DLD1 (cell line): ENCODE results near the gene CISH.

Experiments
- in situ Hi-C: cut with HindIII; loops from 2 replicates; pipeline ENCODE4 v1.10.0; 2017; ENCODE audit warnings: low sequenced_read_pairs

Gene CISH, protein sequence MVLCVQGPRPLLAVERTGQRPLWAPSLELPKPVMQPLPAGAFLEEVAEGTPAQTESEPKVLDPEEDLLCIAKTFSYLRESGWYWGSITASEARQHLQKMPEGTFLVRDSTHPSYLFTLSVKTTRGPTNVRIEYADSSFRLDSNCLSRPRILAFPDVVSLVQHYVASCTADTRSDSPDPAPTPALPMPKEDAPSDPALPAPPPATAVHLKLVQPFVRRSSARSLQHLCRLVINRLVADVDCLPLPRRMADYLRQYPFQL

DNA sequence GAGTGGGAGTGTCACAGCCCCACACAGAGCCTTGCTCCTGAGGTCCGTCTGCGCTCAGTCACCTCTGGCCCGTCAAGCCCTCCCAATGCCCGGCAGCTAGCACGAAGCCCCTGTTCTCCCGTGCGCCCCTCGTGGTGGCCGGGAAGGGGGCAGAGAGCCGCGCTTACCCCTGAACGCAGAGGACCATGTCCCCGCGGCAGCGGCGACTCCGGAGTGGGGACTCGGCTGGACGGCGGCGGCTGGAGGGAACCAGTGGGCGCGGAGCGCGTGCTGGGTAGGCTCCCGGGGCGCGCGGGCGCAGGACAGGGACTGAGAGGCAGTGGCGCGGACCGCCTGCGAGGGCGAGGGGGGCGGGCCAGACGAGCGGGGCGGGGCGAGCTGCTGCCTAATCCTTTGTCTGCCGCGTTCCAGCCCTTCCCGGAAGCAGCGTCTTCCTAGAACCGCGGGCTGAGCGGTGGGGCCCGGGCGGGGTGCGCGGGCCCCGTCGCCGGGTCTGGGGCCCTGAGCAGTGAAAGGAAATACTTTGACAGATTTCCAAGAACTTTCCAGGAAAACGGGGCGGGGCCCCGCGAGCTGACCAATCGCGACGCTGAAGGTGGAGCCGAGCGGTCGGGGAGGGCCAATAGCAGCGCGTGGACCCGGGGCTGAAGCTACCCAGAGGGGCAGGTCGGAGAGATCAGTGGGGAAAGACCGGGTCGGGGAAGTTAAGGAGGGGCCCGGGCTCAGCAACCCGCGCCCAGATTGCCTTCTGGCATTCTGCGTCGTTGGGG is at the start of gene CISH:
TSS of gene CISH (minus strand) at position 311 of the 770 bp plus-strand sequence. CDS start at position 187, 124 bp downstream.
- in situ Hi-C loops = no loop called here

DNA sequence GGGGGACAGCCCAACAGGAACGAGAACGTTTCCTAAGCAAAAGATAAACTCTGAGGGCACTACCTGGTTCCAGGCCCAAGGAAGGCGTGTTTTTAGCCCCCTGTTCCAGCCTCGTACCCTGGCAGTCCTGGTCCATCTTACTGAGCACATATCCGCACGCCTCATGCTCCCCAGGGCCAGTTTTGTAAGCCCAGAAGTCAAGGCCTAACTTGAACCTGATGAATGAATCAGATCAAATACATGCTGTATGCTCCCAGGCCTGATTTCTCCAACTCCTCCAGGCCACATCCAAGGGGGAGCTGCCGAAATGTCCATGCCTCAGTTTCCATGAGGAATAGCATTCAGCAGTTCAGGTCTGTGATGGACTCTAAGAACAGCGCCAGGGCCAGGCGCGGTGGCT is 48.8 kb upstream of the CISH start:
- in situ Hi-C loops = no loop called here

DNA sequence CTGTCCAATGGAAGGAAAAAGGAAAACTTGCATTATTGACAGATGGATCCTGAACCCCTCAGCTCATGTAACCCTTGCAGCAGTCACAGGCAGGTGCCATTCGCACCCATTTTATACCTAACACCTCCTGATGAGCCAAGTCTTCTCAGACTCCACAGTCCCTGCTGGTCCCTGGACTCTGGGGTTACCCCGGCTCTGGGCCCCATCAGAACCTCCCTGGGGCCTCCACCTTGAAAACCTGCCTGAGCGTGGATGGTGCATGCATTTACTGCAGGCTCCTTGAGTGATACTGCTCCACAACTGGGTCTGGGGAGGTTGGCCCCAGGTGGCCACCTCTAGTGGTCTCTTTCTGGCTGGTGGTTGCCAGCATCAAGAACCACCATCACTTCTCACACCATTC is 47.3 kb upstream of the CISH start:
- in situ Hi-C loops = no loop called here

DNA sequence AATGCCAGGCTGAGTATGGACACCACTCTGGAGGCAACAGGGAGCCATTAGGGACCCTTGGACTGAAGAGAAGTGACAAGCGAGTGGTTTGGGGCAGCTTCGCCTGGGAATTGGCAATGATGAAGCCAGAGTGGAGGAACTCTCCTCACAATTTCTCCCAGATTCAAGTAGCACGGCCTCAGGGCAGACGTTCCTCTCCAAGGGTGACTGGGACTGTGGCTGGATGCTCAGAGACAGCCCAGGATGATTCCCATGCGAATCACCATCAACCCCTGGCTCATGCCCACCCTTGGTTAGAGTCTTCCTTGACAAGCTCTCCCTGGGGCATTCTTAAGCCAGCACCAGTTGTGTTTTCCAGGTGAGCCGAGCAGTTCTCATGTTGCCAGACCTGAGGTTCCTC is 46.8 kb upstream of the CISH start:
- in situ Hi-C loops = no loop called here

DNA sequence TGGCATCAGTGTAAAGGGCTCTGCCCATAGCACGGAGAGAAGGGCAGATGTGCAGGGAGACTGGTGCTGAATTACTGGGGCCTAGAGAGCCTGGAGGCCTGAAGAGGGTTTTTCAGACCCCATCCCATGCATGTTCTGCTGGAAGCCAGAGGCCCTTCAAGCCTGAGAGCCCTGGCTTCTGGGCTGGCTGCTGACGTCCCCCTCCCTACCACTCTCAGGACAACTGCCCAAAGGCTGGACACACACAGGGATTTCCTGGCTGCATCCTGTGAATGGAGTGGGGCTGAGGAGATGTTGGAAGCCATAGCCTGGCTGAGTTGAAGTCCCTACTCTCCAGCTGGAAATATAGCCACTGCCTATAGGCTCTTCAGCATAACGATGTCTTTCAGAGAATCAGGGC is 46.2 kb upstream of the CISH start:
- in situ Hi-C loops = no loop called here

DNA sequence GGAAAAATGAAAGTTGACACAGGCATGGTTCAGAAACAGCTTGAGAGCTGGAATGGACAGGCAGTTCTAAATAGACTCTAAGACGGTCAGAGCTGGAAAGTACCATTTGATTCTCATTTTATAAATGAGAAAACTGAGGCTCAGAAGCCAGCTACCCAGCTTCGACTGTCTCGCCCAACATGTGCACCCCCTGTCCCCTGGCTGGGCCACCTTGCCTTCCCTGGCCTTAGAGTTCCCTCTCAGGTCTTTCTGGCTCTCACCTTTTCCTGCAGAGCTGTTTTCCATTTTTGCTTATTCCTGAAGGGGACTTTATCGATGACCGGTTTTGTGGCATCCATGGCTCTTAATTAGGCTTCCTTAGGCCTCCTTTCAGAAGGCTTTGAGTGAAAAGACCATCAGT is 45.8 kb upstream of the CISH start:
- in situ Hi-C loops = no loop called here

DNA sequence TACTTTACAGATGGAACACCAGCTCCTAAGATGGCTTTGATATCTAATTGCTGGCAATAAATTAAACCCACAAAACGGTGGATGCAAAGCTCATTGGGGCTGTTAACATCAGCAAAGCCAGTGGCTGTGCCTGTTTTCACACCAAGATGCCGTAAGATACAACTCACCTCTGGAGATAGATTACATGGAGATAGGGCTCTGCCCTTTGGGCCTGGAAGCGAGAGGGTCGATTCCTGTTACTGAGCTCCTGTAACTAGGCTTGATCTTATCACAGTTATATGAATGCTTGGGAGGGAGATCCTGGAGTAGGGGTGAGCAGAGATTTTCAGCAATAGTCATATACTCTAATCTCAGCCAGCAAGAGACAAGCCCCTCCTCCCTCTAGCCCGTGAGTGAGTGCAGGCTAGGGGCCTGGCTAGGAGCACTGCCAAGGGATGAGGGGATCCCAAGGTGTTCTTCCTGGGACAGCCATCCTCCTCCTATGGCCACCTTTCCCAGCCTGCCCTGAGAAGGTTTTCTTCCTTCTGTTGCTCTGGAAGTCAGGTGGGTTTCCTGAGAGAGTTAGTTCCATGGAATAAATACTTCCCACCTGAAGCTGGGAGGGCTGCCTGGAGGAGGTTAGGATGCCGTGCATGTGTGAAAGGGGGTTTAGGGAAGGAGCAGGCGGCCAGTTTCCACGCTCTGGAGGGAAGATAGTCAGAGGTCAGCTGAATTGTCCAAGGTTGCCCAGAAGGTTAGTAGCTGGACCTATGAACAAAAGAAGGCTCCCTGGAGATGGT is 45.0 kb upstream of the CISH start:
- in situ Hi-C loops = no loop called here

DNA sequence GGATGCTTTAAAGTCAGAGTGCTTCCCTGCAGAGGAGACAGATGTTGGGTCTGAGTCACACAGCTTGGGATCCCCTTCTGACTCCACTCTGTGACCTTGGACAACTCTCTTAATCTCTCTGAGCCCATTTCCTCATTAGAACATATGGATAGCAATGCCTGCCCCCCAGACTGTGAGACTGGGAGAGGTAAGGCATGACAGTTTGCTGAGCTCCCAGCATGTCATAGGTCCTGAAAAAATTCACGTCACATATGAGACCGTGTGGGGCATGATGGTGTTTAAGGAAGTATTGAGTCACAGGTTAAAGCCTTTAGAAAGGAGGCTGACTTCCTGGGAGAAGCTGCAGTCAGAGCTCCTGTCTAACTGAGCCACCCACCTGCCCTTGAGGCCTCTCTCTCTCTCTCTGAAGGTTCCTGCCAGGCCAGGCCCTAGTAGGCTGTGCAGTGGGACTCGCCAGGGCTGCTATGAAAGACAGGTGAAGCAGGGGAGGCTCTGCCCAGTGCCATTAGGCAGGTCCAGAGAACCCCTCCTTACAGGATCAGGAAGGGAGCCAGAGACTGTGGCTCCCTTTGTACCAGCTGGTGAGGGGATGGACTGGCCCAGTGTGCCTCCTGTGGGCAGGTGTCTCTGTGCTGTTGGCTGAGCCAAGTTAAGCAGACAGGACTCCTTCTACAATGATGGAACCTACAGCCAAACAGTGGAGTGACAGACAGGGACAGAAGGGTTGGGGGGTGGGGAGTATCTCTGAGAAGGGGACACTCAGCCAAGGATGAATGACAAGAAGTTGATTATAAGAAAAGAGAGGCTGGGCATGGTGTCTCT is 43.6 kb upstream of the CISH start:
- in situ Hi-C loops = no loop called here

DNA sequence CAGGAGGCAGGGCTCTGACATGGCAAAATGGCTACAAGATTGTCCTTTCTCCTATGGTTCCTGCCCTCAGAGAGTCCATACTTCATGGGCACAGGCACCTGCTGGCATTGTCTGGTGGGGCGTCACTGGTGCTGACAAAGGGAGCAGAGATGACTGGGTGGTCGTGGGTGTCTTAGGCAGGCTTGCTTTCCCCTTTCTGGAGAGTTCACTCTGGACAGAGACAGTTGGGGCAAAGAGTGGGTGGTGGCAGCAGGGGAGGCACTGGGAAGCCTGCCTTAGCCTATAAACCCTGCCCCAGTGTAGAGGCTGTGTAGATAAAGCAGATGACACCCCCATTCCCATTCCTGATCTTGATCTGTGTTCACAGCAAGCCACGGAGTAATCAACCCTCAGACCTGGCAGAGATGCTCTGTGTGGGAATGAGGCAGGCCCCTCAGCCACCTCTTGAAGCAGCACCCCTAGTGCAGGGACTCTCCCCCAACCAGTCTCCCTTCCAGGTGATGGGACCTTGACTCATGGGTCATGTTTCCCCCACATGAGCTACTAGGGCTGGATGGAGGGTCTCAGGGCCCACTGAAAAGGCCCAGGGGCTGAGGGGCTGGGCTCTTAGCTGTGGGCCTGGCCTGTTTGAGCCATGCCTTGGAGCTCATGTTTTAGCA is 42.5 kb upstream of the CISH start:
- in situ Hi-C loops = no loop called here

DNA sequence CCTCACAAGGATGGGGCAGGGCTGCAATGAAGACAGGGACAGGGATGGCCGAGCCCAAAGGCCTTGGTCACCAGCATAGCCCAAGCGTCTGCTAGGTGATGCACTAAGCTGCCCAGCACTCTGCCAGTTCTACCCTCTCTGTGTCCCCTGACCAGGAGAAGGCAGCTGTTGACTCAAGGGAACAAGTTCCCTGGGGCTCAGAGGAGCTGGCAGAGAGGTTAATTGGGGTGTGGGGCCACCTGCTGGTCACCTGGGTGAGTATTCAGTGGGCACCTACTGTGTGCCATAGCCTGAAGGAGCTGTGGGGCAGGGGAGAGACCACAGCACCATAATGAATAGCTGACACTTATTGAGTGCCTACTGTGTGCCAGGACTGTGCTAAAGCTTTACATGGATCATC is 41.1 kb upstream of the CISH start:
- in situ Hi-C loops = no loop called here

DNA sequence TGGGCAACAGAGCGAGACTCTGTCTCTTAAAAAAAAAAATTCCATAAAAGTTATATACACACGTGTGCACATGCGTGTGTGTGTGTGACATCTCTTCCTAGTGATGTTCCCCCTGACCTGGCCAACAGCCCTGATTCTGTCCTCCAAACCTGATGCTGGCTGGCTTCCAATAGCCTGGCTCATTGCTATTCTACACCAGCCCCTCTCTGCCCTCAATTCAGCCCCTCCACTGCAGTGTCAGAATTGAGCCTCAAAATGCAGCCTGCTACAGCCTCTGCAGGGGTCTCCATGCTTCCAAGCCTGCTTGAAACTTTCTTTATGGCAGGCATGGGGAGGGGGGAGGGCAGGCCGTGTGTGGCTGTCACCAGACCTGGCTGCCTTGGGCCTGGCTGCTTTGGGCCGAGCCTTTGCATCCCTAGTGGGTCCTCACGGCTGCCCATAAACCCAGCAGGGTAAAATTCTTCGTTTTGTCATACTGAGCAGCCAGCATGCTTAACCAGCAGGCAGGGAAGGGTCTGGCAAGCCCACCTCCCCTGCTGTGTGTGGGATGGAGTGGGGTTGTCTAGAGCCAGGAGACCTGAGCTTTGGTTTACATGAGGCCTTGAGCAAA is 40.5 kb upstream of the CISH start:
- in situ Hi-C loops = no loop called here

DNA sequence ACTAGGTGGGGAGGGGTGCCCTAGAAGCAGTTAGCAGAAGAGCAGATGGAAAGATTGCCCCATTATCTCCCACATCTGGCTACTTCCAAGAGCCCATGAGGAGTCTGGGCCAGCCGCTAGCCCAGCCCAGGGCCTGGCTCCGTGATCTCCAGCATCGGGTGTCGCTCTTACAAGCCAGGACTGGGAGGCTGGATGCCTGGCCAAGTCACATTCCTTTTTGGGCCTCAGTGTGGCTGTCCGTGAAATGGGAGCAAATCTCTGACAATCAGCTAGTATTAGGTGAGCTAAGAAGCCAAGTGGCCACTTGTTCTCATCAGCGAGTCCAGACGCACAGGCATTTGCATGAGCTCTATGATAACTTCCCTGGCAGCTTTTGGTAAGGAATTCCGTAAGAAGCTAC is 39.9 kb upstream of the CISH start:
- in situ Hi-C loops = no loop called here

DNA sequence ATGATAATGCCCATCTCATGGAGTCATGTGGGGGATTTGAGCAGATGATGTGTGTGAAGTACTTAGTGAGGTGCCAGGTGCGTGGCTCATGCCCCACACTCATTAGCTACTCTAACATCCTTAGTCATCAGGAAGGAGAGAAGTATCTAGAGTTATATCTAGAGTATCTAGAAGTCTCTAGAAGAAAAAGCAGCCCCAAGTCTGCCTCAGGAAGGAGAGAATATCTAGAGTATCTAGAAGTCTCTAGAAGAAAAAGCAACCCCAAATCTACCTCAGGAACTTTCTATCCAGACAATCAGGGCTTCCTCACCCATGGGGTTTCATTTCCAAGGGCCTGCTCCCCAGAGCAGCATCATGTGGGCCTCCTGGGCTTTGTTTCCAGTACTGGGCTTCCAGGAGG is 38.4 kb upstream of the CISH start:
- in situ Hi-C loops = no loop called here

DNA sequence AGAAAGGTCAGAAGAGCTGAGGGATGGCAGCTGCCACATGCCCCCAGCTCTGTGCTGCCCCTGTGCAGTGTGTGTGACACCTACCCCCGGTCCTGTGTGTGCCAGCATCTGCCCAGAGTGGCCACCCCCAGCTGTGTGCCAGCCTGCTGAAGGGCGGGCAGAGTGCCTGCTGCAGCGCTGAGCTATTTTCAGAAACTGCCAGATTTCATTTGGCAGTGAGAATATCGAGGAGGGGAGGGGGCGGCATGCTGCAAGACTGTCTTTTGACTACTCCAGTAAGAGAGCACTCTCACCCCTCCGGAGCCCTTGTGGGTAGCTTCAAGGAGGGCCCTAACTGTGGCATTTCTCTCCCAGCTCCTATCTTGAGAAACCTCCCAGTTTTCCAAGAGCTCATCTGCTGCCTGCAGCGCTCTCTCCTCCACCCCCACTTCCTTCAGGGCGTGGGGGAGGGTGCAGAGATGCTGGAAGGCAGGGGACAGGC is 37.9 kb upstream of the CISH start:
- in situ Hi-C loops = no loop called here

DNA sequence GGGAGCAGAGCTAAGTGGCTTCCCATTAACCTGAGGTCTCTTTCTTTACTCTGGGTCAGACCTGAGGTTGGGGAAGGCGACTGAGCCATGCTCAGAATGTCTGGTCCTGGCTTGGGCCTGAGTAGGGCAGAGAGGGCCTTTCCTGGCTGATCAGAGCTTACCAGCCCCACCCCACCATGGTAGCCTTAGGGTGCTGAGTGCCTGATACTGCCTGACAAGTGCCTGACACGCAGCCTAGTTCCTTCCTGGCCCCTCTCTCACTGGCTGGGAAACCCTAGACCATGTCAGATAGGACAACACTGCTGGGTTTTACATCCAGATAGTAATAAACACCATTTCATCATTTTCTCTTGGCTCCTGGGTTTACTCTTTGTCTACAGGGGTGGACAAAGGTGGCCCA is 37.4 kb upstream of the CISH start:
- in situ Hi-C loops = no loop called here

DNA sequence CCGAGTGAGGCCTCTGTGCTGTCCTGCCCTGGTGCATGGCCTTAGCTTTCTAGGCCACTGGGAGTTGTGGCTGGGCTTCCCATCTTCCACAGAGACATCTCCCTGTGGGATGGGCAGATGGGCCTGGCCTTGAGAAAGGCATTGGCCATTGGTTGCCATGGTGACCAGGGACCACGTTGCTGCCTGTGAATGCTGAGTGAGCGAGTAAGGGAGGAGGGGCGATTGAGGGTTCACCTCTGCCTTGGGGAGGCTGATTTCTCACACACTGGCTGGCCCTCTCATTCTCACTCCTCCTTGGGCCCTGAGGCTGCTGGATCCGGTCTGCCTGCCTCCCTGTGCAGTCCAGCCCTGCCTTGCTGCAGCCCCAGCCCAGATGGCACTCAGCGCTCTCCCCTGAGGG is 36.7 kb upstream of the CISH start:
- in situ Hi-C loops = no loop called here

DNA sequence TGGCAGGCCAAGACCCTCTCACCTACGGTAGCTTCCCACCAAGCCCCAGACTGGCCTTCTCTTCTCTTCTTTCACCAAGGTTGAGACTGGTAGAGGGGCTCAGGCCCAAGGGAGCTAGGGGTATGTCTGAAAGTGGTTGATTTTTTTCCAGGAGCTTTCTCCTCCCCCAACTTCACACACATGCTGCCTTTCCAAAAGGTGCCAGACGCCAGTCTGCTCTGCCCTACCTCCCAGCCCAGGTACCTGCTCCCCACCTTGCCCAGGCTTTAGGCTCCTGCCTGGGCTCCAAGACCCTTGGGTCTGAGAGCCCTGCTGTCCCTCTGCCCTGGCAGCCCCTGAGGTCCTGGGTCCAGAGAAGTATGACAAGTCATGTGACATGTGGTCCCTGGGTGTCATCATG is 33.8 kb upstream of the CISH start:
- in situ Hi-C loops = no loop called here

DNA sequence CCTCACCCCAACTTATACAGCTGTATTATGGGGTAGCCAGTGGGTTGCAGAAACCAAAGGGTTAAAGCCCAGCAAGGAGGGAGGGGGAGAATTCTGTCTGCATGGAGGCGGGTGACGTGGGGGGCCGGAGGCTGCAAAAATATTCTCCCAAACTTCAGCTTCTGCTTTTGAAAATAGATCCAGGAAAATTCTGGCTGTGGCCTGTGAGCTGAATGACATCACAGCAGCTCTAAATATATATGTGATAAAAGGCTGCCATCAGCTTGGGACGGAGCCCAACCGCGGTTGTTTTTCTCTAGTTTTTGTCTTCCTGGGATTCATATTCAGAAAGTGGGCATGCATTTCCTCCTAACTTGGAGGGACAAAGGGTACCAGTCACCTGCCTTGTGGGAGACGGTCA is 33.0 kb upstream of the CISH start:
- in situ Hi-C loops = no loop called here

DNA sequence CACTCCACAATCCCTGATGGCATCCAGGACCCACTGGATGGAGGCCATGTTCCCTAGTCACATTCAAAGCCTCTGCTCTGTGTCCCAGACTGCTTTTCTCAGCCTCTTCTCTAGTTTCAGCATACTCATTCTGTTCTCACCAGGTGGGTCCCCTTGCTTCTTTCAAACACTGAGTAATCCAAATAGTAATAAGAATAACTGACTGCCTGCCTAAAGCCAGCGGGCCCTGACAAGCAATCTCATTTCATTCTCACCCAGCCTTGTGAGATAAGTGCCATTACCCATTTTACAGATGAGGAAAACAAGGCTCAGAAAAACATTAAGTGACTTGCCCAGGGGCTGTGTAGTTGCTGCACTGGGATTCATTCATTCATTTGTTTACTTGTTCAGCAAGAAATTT is 30.8 kb upstream of the CISH start:
- in situ Hi-C loops = no loop called here

DNA sequence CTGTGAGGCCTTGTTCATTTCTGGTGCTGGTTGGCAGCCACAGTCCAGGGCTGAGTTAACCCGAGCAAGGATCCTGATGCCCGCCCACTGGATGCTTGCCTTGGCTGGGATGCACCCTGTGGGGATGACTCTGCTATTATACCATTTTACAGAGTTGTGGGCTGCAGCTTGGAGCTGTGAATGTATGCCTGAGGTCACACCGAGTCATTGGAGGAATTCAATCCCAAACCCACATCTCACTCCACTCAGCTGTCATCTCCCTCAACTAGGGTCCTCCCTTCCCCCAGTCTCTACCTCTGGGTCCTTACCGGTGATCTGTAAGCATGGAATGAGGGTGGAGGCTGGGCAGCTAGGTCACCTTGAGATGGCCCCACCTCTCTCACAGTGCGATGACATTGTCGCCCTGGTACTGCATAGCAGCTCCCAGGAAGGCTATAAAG is 27.5 kb upstream of the CISH start:
- in situ Hi-C loops = no loop called here
